NCI-H345 treated with DMSO at 0.1 percent for 48 hours (cell line): ENCODE data around the gene SAT2.

ENCODE experiments used
- DNase-seq: peaks from one replicate; lab custom pipeline; 2025; ENCODE audit not compliant: unreplicated experiment; lab: John Stamatoyannopoulos, UW

Gene SAT2

DNA sequence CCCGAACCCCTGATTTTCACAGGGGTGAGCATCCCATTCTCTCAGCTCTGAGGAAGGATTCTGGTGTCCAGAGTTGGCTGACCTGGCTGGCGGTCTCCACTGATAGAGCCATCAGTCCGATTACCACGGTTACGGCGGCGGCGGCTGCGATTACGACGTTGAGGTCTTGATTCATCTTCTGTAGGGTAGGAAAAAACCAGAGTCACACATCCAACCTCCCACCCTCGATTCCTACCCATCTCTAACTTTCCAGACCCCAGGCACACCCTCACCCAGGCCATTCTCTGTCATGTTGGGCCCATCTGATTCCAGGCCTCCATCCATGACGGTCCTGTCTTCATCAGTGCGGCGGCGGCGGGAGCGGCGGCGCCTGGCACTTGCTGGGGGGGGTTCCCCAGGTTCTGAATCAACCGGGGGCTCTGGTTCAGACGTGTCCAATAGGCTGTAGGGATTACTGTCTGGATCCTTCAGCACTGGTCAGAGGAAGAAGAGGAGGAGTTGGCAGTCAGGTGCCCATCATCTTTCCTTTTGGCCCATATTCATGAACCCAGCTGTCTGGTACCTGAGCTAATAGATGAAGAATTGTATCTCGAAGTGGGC lies 35.1 kb downstream of the SAT2 start:
- DNase-seq = no peak

DNA sequence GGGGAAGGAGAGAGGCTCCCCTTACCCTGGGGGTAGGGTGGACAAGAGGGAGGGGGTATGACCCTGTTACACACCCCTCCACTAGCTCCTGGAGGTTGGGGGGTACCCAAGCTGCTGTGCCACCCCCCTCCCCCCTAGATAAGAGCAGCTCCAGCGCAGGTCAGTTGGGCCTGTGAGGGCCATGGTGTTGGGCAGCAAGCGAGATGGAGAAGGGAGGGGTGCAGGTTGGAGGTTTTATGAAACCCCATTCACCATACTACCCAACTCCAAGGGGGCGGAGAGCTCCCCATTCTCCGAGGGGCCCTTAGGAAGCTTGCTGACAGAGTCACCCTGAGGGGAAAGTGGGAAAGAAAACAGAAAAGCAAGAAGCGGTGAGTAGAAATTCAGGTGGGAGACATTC lies 36.0 kb downstream of the SAT2 start:
- DNase-seq = no peak

DNA sequence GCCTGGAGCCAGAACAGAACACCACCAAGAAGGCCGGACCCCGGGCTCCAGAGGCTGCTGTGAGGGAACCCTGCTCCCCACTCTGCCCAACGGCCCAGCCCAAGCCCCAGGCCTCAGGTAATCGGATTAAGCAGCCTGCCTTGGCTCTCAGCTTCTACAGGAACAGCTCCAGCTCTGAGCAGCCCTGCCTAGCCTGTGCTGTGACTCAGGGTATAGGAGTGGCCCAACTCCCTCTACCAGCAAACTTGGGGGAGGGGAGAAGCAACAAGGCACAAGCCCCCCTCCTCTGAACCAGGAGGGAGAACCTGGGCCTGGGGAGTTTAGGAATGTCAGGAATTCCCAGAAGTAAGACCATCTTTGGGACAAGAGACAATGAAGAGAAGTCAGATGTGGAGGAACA lies 36.9 kb downstream of the SAT2 start:
- no peak for DNase-seq

DNA sequence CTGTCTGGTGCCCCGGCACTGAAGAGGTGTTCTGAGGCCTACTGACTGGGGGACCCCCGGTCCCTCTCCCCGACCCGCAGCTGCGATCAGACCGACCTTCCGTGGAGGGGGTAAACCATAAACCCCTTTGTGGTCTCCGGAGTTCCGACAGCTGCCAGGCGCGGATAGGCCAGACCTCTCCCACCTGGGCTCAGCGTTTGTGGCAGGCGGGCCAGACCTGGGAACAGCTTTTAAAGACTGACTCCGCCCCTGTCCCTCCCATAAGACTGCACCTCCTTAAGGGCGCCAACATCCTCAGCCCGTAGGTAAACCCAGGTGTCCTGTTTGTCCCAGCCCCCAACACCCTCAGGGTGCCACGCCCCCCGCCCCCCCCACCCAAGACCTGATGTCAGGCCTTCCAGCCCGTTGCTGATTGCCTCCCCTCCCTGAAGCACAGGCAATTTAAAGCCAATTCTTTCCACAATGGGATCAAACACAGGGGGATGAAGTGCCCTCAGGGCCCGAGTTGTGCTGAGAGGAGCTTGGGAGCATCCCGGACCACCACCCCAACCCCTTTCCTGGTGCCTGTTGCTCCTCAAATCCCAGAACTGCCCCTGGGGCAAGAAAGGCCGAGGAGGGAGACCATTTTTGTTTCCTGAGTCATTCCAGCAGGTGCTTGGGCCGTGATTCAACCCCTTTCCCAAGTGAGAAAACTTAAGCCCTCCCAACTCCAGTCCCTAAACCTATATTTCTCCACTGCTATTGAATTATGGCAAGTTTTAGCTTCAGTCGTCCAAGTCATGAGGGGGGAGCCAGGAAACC lies 37.5 kb downstream of the SAT2 start, which contains the start of gene SOX15:
Gene SOX15 (minus strand): TSS at position 204 of the 801 bp plus-strand sequence. CDS start 418 bp downstream, outside the sequence.
- no peak for DNase-seq

DNA sequence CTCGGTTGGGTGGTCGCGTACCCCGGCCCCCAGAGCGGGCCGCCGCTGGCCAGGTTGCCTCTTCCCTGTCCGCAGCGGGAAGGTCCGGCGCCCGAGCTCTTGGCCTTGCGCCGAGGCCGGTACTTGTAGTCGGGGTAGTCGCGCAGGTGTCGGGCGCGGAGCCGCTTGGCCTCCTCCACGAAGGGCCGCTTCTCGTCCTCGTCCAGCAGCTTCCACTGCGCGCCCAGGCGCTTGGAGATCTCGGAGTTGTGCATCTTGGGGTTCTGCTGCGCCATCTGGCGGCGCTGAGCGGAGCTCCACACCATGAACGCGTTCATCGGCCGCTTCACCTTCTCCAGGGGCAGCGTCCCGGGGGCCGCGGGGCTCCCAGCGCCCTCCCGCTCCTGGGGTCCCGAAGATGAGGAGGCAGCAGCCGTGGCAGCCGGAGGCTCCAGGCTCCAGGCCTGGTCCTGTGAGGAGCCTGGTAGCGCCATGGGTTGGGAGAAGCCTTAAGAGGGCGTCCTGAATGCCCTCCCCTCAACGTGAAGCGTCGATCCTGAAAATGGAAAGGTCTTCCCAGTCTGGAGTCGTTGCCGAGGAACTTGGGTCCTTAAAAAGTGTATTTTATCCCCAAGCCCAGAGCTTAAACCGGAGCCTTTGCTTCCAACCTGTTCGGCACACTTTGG lies 38.3 kb downstream of the SAT2 start:
- DNase-seq = no peak

DNA sequence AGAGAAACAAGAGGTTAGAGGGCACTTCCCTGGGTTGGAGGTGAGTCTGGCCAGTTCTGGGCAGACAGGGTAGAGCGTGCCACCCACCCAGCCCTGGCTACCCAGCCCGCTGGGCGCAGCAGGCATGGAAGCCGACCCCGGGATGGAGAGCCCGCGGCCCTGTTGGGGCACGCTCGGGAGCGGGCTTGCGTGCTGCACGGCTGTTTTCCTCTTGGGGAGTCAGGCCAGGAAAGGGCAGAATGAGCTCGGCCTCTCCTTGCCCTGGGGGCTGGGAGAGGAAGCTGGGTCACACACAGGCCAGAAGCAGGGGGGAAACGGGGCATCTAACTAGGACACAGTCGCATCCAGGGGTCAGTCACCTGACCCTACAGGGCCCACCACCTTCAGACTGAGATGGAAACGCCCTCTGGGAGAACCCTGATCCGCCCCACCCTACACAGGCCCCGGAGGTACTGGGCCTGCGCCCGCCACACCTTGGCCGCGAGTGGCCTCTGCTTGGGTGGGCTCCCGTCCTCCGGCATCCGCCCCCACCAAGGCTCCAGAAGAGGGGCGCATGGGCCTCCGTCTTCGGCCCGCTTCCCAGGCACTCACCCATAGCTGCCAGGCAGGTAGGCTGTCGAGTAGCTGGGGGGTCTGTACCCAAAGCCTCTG lies 38.9 kb downstream of the SAT2 start:
- DNase-seq = no peak

DNA sequence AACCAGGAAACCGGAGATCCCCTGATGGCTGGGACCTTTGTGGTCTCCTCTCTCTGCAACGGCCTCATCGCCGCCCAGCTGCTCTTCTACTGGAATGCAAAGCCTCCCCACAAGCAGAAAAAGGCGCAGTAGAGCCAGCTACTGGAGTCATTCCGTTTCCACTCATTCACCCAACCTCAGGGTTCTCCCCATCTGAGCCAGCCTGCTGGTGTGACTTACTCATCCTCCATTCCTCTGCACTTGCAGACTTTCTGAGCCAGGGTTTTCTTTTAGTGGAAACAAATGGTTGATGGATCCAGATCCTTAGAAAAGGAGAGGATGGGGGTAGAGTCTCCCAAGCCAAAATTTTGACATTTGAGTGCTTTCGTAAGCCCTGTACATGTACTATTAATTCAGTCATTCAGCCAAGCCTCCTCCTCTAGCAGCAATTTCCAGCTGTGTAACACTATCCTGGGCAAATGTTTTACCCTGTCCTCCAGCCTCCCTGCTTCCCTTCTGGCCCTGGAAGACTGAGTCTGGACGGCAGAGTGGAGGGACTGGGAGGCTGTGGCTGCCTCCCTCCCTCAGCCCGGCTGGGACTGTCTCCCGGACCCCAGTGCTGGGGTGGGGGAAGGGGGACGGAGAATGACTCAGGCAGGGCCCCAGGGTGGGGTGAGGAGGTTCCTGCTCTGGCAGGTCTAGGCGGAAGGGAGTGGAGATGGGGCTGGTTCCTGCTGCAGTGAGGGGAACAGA lies 40.0 kb downstream of the SAT2 start:
- no peak for DNase-seq

DNA sequence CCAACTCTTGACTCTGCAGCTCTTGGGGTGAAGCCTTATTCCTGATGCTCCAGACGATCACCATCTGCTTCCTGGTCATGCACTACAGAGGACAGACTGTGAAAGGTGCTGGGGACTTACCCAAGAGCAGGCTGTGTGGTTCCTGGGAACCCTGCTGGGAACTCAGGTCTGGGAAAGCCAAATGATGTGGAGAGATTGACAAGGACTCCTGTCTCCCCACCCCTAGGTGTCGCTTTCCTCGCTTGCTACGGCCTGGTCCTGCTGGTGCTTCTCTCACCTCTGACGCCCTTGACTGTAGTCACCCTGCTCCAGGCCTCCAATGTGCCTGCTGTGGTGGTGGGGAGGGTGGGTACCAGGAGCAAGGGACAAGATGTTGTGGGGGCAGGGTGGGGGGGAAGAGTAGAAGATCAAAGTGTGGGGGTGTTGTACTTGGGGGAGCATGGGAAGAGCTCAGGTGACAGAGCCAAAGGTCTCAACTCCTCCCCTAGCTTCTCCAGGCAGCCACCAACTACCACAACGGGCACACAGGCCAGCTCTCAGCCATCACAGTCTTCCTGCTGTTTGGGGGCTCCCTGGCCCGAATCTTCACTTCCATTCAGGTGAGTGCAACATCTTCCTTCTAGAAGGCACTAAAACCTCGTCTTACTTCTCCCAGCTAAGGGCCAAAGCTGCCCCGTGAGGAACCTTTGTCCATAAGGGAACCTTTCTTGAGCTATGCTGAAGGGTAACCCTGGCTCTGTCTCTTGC lies 40.8 kb downstream of the SAT2 start:
- DNase-seq = no peak

DNA sequence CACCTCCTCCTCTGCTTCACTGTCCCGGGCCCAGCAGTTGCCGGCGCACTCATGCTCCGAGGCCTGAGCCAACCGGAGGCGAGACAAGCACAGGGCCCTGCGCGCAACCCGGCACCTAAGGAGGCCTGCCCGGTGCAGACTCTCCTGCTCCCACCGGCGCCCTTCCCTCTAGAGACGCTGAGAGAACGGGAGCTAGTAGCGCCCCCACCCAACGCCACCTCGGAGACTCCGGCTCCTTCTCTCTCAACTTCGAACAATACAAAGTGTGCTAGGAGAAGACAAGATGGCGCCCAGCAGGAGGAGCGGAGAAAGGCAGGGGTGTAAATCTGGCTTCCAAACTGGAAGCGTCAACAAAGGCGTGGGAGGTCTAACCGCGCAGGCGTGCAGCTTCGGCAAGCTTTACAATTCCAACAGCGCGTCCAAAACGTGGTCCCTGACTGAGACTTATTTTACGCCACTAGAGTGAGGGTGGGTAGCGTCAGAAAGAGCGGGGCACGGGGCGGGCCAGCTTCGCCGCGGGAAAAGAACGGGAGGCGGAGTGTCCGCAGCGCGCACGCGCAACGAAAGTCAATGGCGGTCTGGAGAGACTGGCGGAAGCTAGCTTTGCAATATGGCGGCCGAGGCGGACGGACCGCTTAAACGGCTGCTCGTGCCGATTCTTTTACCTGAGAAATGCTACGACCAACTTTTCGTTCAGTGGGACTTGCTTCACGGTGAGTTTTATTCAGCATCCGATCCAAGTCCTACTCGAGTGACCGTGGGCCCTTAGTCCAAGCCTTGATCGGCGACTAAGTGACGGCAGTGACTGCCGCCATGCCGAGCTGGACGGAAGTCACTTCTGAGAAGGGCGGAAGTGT lies 44.1 kb downstream of the SAT2 start, which contains the start of gene MPDU1:
Gene MPDU1 (plus strand): TSS at position 600 of the 857 bp plus-strand sequence. CDS start 11 bp downstream, at position 611.
- DNase-seq = peak; percentile 86

DNA sequence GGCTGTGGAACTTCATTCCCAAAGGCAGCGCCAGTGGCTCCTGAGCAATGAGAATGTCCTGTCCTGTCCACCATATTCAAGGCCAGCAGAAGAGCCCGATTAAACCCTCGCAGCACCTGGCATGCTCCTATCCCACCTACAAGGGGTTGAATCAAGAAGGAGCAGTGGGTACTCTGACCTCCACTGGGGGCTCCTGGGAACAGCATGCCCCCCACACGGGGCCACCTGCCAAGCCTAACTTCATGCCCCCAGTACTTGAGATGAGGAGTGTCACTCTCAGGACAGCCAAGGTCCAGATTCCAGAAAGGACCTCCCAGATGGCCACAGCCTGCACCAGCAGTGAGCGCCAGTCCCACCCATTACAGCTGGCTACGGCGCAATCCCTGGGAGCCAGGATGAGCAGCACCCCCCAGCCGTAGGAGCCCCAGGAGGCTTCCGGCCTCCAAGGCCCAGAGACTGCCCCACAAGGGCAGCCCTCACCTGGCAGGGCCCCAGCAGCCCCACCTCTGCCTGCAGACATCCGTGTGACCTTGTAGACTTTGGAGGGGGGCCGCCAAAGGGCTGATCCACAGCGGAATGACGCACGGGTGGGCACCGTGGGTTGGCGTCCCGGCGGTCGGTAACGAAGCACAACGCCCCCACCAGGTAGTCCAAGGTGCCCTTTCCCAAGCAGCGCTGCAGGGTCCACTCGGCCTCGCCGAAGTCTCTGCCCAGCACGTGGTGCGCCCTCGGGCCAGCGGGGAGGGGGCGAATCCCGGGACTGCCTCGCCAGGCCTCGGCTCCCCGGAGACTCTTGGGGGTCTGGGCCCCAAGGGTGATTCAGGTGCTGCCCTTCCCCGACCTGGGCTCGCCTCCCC lies 45.0 kb downstream of the SAT2 start:
- no peak for DNase-seq

DNA sequence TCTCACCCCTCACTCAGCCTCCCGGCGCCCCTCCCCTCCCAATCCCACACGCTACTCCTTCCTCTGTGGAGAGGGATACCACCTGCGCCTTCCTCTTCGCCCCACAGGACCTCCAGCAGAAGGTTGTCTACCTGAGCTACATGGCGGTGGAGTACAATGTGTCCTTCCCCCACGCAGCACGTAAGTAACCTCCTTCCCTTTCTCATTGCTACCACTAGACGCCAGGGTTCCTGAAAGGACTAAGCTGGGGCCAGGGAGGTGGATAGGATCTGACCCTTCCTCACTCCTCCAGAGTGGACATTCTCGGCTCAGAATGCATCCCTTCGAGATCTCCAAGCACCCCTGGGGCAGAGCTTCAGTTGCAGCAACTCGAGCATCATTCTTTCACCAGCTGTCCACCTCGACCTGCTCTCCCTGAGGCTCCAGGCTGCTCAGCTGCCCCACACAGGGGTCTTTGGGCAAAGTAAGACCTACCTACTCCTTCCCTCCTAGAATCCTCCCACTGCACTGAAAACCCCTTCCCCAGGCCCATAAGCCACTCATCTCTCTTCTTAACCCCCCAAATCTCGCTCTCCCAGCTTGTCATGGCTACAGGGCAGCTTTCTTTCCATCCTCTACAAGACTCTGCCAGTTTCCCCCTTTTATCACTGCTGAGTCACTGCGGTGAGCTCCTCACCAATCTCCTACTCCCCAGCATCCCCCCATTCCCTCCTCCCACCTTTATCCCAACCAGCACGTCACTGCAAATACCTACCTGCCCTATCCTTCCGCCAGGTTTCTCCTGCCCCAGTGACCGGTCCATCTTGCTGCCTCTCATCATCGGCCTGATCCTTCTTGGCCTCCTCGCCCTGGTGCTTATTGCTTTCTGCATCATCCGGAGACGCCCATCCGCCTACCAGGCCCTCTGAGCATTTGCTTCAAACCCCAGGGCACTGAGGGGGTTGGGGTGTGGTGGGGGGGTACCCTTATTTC lies 46.7 kb downstream of the SAT2 start:
- DNase-seq = no peak

DNA sequence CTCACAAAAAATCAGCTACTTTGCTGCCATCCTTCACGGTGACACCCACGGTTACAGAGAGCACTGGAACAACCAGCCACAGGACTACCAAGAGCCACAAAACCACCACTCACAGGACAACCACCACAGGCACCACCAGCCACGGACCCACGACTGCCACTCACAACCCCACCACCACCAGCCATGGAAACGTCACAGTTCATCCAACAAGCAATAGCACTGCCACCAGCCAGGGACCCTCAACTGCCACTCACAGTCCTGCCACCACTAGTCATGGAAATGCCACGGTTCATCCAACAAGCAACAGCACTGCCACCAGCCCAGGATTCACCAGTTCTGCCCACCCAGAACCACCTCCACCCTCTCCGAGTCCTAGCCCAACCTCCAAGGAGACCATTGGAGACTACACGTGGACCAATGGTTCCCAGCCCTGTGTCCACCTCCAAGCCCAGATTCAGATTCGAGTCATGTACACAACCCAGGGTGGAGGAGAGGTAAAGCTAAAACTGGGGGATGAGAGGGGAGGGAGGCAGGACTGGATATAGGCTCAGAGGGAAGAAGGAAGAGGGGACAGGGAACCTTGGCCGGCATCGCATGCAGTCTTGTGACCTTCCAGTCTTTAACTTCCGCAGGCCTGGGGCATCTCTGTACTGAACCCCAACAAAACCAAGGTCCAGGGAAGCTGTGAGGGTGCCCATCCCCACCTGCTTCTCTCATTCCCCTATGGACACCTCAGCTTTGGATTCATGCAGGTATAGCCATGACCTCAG lies 47.6 kb downstream of the SAT2 start:
- no peak for DNase-seq

DNA sequence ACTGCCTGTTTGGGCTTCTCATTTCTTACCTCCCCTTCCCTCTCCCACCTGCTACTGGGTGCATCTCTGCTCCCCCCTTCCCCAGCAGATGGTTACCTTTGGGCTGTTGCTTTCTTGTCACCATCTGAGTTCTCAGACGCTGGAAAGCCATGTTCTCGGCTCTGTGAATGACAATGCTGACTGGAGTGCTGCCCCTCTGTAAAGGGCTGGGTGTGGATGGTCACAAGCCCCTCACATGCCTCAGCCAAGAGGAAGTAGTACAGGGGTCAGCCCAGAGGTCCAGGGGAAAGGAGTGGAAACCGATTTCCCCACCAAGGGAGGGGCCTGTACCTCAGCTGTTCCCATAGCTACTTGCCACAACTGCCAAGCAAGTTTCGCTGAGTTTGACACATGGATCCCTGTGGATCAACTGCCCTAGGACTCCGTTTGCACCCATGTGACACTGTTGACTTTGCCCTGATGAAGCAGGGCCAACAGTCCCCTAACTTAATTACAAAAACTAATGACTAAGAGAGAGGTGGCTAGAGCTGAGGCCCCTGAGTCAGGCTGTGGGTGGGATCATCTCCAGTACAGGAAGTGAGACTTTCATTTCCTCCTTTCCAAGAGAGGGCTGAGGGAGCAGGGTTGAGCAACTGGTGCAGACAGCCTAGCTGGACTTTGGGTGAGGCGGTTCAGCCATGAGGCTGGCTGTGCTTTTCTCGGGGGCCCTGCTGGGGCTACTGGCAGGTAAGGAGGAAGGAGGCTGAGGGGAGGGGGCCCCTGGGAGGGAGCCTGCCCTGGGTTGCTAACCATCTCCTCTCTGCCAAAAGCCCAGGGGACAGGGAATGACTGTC lies 48.4 kb downstream of the SAT2 start, which contains the start of gene CD68:
Gene CD68 (plus strand): TSS at position 638 of the 833 bp plus-strand sequence. CDS start 40 bp downstream, at position 678.
- no peak for DNase-seq

DNA sequence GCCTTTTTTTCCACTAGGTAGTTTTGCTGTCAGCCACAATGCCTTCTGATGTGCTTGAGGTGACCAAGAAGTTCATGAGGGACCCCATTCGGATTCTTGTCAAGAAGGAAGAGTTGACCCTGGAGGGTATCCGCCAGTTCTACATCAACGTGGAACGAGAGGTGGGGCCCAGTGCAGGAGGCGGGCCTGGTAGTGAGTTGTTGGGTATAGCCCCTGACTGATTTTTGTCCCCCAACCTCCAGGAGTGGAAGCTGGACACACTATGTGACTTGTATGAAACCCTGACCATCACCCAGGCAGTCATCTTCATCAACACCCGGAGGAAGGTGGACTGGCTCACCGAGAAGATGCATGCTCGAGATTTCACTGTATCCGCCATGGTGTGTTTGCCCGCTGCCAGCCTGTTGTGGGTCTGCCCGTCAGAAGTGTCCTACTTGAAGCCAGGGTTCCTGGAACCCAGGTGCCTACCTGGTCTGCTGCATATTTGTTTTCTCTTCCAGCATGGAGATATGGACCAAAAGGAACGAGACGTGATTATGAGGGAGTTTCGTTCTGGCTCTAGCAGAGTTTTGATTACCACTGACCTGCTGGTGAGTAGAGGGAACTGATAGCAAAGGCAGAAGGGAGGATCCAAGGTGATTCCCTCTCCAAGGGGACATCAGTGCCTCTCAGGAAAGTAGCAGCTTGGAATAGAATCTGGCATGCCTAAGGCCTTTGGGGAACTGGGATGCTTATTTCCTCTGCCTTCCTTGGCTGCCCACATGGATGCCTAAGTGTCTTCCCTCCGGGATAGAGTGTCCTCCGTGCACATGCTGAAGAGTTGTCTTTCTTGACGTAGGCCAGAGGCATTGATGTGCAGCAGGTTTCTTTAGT lies 50.1 kb downstream of the SAT2 start:
- no peak for DNase-seq
